Measurements from ENCODE around the gene IL17REL.
"Not testable (repeated sequence)": the region's sequence is repeated elsewhere in the genome, so short reads cannot be mapped to it uniquely, and the experiment has no call there.

DNA sequence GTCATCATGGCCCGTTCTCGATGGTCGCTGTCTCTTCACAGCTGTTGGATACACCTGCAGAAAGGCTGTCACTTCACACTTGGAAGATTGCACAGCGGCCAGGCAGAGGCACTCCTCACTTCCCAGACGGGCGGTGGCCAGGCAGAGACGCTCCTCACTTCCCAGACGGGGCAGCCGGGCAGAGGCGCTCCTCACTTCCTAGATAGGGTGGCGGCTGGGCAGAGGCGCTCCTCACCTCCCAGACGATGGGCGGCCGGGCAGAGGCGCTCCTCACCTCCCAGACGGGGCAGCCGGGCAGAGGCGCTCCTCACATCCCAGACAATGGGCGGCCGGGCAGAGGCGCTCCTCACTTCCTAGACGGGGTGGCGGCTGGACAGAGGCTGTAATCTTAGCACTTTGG is 22.7 kb downstream of the IL17REL start:
- not testable (repeated sequence) for TF ChIP-seq NFYC (CRISPR knock-in tag; IDR thresholded peaks at IDR 0.05); SATB2 (CRISPR knock-in tag; IDR thresholded peaks at IDR 0.05); JUND (CRISPR knock-in tag; IDR thresholded peaks at IDR 0.05); WIZ (CRISPR knock-in tag; IDR thresholded peaks at IDR 0.05); KAT2B (IDR thresholded peaks at IDR 0.05; ENCODE audit: borderline replicate concordance, low read depth, low read length); GLMP (CRISPR knock-in tag; IDR thresholded peaks at IDR 0.05; ENCODE audit: borderline replicate concordance); PREB (CRISPR knock-in tag; IDR thresholded peaks at IDR 0.05); ATF7-NPFF (CRISPR knock-in tag; IDR thresholded peaks at IDR 0.05; ENCODE audit: low read depth); EZH2 (conservative IDR thresholded peaks at IDR 0.05; ENCODE audit: low read depth, low read length); ARNT (IDR thresholded peaks at IDR 0.05); TEAD3 (CRISPR knock-in tag; optimal IDR thresholded peaks at IDR 0.05; ENCODE audit: borderline replicate concordance)

Measured in HepG2 (cell line).